GM12874 (cell line): ENCODE measurements around the gene ASIC4.

Experiments used
- TF ChIP-seq, protein P1 (sequence below): IDR thresholded peaks from 2 replicates; pipeline ENCODE4 v1.5.1; 2011; ENCODE audit warnings: low read depth, mild to moderate bottlenecking, control low read depth, low read length, moderate library complexity; ENCODE audit not compliant: insufficient read depth

ASIC4 gene

DNA sequence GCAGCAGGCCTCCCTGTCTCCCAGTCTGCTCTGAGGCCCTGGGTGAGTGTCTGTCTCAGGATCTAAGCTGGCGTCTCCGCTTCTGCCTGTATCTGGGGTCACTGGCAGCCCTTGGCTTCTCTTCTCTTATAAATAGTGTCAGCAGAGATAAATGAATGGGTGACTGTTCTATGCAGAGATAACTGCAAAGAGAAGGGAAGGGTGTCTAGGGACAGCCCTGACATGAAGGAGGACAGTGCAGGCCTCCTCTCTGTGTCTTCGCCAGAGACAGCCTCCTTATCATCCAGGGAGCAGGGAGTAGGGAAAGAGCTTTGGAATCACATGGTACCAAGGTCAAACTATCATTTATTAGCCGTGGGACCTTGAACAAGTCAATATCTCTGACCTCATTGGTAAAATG lies 43.9 kb upstream of the ASIC4 start:
- TF ChIP-seq, protein P1, sequence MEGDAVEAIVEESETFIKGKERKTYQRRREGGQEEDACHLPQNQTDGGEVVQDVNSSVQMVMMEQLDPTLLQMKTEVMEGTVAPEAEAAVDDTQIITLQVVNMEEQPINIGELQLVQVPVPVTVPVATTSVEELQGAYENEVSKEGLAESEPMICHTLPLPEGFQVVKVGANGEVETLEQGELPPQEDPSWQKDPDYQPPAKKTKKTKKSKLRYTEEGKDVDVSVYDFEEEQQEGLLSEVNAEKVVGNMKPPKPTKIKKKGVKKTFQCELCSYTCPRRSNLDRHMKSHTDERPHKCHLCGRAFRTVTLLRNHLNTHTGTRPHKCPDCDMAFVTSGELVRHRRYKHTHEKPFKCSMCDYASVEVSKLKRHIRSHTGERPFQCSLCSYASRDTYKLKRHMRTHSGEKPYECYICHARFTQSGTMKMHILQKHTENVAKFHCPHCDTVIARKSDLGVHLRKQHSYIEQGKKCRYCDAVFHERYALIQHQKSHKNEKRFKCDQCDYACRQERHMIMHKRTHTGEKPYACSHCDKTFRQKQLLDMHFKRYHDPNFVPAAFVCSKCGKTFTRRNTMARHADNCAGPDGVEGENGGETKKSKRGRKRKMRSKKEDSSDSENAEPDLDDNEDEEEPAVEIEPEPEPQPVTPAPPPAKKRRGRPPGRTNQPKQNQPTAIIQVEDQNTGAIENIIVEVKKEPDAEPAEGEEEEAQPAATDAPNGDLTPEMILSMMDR, result no peak

DNA sequence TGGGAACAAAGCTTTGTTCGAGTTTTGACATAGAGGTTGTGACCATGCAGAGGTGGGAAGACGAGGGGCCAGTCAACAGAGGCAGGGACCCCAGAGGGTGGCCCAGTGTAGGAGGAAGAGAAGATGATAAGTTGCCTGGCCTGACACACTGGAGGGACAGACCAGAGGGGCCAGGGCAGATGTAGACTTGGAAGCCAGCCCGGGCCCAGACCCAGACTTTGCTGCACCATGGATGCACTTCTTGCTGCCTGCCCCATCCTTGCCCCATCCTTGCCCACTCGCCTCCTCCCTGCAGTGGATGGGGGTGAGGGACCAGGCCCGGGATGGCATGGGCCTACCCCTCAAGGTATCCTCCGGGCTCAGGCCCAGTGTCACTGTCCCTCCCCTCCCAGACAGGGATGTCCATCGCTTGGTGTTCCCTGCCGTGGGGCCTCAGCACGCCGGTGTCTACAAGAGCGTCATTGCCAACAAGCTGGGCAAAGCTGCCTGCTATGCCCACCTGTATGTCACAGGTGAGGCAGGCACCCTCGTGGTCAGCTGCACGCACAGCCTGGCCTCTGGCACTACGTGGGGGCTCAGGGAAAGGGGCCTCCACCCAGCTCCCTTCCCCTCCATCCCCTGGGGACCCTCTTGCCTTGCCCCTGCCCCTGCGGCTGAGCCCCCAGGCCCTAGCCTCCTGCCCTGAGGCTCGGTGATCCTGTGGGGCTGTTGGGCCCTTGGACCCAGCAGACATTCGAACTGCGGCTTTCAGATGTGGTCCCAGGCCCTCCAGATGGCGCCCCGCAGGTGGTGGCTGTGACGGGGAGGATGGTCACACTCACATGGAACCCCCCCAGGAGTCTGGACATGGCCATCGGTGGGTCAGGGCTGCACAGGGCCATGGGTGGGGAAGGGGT lies 42.6 kb upstream of the ASIC4 start:
- TF ChIP-seq, protein P1, result no peak

DNA sequence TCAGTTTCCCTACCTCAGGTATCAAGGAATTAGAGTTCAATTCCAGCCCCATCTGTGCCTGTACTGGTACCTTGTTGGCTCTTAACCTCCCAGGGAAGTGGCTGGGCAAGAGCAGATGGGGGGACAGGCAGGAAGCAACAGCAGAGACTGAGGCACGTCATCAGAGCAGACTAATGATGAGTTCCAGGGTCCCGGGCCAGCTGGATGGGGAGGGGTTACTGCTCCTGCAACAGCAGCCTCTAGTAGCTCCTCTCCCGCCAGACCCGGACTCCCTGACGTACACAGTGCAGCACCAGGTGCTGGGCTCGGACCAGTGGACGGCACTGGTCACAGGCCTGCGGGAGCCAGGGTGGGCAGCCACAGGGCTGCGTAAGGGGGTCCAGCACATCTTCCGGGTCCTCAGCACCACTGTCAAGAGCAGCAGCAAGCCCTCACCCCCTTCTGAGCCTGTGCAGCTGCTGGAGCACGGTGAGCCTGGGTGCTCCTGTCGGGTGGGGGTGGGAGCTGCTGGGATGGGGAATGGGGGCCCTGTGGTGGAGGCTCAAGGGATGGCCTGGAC lies 41.6 kb upstream of the ASIC4 start:
- TF ChIP-seq, protein P1, result no peak

DNA sequence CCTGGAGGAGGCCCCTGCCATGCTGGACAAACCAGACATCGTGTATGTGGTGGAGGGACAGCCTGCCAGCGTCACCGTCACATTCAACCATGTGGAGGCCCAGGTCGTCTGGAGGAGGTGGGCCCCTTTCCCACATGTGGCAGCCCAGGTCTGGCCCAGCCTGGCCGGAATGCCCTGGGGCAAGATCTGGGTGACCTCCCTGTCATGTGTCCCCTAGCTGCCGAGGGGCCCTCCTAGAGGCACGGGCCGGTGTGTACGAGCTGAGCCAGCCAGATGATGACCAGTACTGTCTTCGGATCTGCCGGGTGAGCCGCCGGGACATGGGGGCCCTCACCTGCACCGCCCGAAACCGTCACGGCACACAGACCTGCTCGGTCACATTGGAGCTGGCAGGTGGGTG lies 40.8 kb upstream of the ASIC4 start:
- TF ChIP-seq, protein P1, result no peak

DNA sequence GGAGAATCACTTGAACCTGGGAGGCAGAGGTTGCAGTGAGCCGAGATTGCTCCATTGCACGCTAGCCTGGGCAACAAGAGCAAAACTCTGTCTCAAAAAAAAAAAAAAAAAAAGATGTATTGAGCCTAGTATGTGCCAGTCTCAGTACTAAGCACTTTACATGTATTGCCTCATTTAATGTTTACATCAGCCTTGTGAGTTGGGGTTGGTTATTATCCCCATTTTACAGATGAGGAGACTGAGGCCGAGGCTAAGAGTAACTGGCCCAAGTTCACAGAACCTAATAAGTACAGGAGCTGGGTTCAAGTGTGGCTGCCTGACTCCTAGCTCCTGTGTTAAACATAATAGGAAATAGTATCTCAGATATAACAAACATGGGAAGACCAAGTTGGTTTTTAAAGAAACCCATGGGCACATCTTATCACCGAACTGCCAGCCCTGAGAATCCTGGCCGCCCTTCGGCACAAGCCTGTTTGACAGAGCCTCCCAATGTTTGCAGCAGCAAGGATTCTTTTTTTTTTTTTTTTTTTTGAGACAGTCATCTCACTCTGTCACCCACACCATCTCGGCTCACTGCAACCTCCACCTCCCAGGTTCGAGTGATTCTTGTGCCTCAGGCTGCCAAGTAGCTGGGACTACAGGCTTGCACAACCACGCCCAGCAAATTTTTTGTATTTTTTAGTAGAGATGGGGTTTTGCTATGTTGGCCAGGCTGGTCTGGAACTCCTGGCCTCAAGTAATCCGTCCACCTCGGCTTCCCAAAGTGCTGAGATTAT lies 39.8 kb upstream of the ASIC4 start:
- TF ChIP-seq, protein P1, result no peak

DNA sequence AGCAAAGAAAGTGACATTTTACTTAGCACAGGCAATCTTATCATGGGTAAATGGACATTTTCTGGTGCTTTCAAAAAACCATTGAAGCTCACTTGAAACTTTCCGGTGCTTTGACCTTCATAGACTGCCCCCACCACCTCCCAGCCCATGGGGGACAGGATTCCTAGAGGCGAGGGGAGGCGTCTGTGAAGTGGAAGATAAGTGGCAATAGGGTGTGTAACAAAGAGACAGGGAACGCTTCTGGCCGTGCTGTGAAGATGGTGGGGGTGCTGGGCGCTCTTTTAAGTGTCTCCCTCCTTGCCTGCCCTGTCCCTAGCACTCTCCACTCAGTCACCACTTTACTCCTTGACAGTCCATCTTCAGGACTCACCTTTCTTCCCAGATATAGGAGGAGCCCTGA lies 39.0 kb upstream of the ASIC4 start:
- TF ChIP-seq, protein P1, result no peak
